Stimulated activated CD4-positive, alpha-beta T cell treated with anti-CD3 and anti-CD28 coated beads, Interleukin-1b, Interleukin-23, amount 100 ng/mL, for 4 hours (primary cell): Measurements from ENCODE around the gene KCNH8.

Source experiments
- DNase-seq, 2 donors: peaks; one replicate each; pipeline ENCODE4 v3.0.0-alpha.2; 2020; ENCODE audit warnings: low read depth in 2 of 2

Gene KCNH8

DNA sequence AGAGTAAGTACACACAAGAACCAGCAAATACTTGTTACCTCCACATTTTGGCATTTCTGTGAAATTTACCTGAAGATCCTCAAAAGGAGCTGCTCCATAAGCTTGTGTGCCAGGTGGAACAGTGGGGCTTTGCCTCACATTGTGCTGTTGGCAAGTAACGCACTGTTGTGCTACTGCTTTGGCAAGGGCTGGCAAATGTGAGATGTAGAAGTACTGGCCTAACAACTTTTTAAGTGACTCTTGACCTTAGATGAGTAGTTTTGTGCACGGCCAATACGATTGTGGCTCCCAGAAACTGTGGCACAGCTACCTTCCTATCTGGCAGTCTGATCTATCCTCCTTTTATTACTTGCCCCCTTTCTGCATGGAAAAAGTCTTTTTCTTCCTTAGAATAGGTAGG lies 337.0 kb downstream of the KCNH8 start:
- DNase-seq = no peak

DNA sequence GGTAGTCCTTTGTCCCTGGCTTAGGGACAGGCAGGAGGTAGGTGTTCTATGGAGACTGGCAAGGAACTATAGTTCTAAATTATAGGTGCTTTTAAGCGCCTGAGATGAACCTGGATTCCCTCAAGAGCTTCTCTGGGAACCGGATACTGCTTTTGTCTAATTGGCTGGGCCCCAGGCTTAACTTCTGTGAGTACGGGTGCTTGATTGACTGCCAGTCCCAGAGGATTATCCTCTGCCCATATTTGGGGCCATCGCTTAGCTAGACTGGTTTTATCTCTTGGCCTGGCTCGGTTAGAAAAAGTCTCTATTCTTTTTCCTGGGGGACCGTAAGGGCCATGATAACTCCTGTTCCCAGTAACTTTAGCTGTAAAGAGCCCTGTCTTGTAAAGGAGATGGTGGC lies 339.1 kb downstream of the KCNH8 start:
- no peak for DNase-seq

DNA sequence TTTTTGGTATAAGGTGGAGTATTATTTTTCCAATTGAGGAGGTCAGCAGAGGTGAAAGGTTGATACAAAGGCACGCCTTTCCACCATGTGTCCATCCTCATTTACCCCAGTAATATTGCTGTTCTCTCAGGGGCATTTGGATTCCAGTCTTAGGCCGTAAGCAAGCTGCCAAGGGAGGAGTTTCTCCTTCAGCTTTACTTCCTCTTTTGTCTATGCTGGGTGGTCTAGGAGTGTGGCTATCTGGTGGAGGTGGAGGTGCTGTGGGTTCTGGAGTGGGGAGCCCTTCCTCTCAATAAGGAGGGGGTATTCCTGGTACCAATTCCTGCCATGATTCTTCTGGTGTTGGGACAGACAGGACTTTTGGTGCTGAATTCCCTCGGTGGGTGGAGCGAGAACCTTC lies 340.6 kb downstream of the KCNH8 start:
- no peak for DNase-seq

- no peak for DNase-seq
Observed at GRCh38 chr3:19489936-19490335, 341.6 kb downstream of the KCNH8 start.

- no peak for DNase-seq
Observed at GRCh38 chr3:19506171-19506570, 357.9 kb downstream of the KCNH8 start.

- no peak for DNase-seq
Observed at GRCh38 chr3:19522305-19522704, 374.0 kb downstream of the KCNH8 start.

DNA sequence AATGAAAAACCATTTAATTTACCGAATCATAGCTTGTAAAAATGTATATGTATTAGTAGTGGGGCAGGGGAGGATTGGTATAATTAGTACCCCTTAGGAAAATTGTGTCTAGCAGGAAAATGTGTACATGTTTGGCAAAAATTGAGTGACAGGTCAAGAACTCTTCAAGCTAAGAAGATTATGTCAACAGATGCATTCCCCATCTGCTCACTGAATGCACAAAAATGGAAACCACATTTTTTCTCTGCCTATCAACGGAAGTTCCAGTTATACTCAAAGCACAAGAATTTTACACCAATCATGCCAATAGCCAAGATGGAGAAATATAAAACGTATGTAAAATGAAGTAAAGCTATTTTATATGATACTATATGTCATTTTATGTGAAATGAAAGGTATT lies 377.8 kb downstream of the KCNH8 start:
- DNase-seq = no peak

GRCh38 chr3:19527746-19528145 lies 379.4 kb downstream of the KCNH8 start:
- no peak for DNase-seq

DNA sequence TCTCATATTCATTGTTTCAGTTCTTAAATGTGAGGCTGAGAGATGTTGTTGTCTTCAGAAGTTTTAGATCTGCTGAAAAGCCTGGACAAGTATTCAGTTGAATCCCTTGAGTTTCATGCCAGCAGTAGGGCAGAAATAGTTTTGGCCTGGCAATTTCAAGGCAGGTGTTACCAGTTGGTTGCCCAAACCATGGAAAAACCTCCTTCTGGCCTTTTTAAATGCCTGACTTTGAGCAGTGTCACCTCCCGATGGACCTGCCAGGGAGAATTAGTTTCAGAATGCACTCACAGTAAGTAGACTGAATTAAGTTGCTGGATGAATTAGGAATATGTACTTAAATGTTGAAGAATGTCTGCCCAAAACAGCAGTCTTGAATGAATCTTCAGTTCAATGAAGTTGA lies 383.1 kb downstream of the KCNH8 start:
- DNase-seq = no peak

DNA sequence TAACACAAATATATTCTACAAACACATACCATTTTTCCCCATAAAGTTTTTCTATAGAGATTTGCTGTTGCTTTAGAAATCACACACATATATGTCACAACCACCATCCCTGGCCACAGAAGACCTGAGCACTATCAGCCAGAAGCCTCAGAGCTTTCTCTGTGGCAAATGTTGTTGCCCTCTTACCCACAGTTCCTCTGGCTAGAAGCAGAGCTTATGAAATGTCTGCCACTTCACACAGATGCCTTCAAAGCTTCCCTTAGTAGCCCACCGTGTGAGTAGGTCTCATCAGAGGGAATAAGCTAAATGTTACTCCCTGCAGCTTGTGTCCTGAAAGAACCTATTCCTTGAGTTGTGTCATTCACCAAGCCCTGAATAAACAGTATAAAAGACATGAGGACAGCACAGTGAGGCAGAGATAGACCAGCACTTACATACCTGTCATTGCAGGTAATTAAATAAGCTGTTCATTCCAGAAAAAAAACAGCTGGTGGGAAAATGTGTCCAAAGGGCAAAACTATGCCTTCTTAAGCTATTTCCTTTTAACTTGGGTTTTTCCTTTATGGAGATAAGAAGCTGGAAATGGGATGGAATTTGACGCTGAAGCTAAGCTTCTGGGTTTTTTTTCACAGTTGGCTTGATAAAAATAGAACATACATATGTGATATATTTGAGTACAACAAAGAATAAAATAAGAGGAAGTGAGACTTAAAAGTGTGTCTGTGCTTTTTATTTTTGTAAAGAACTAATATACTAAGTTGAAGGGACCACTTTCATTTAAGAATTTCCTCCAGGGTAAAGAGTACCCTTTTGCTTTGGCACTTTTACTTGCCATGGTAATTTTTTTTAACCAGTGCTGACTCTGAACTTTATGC lies 391.4 kb downstream of the KCNH8 start:
- no peak for DNase-seq

- no peak for DNase-seq
Observed at GRCh38 chr3:19540464-19540863, 392.2 kb downstream of the KCNH8 start.

DNA sequence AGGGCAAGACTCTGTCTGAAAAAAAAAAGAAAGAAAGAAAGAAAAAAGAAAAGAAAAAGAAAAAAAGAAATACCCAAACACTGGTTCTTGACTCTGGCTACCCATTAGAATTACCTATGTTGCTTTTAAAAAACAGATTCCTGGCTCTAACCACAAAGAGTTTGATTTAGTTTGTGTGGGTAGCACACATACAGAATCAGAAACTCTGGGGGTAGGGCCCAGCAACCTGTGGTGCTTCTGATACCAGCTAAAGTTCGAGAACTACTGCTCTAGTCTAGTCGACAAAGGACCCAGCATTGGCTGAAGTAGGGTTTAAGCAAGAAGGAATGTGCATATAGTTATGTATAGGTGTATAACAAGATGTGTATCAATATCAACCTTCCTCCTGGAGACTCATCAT lies 393.0 kb downstream of the KCNH8 start:
- DNase-seq = no peak

DNA sequence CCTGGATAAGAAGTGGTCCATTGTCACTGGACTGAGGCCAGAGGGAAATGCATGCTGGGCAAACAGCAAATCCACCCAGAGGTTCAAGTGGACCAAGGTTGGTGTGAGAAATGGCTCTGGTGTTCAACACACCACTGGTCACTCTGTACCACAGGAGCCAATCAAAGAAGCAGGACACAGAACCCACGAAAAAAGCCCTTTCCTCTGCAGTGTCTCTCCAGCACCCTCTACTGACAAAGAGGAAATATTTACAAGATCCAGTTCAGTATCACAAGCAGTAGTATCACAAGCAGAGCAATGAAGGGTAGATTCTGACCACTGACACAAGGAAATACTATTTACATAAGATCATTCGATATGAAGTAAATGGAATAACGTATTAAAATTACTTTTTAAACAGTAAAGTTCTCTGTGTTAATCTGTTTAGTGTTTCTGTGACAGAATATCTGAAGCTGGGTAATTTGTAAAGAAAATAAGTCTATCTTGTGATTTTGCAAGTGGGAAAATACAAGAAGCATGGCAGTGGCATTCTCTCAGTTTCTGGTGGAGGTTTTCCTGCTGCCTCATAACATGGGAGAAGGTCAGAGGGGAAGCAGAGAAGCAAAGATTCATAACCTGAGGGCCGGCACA lies 395.0 kb downstream of the KCNH8 start:
- DNase-seq = no peak

DNA sequence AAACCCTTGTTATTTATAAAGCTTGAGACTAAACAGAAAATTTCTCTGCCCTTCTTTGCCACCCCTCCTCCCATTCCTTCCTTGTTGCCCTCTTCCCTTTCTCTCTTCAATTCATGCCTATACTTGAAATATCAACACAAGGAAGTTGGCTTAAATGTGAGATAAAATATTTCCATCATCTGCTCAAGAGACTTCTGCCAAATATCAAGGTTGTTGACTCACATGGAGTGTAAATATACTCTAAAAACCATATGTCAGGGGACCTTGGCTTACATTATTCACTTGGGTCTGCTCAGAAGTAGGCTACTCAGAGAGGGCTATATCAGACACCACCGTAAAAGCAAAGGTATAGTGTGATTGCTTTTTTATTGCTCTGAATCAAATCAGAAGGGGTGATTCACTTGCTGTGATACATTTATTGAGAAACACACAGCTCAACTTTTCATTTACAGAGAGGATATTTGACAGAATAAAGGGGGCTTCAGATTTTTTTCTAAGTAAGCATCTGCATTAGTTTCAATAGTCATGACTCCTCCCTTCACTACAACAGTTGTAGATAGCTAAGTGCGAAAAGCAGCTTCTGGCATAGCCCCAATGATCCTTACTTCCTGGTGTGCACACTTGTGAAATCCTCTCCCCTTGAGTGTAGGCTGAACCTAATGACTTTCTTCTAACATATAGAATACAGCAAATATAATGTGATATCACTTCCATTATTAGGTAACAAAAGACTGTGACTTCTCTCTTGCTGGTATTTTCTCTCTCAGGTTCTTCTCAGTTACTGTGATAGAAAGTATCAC lies 399.6 kb downstream of the KCNH8 start:
- no peak for DNase-seq

DNA sequence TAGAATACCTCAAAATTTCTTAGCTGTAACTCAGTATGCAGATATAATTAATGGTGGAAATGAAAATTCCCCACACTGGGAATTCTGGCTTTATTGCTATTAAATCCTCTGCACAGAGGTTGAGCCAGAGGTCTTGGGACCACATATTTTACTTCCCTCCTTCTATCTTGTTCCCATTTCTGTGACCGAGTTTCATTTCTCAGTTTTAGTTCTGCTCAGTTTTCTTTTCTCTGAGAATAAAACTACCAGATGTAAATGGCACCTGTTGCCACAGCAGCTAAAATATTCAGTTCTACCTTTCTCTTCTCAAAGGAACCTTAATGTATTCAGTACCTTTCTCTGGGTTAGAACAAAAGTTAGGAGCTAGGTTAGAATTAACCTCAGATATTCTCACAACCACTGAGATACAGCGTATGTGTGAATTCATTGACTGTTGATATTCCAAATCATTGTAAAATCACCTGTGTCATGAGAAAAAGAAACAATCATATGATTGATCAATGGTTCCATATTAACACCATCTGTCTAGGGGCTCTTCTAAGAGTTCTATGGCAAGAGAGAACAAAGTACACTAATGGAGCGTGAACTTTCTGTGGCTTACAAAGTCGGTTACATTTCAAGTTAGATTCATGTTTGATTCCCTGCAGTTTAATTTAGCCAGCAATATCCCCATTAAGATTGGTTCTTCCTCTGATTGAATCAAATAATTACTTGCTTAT lies 411.6 kb downstream of the KCNH8 start:
- DNase-seq = no peak

DNA sequence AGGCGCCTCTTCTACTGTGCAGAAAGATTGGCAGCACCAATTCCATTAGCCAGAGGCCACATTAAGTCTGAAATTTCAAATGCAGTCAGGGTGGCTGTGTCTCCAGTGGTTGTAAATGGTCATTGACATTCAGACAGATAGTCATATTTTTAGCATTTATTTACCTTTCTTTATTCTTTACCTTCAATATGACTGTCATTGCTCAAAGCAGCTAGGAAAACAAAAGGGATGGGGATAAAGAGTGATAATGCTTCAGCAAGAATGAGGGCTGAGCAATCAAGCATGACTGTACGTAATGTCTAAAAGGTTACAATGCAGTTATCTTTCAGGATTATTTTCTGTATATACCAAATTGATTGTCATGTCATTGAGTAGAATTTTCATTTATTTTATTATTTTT lies 425.3 kb downstream of the KCNH8 start:
- DNase-seq = no peak

DNA sequence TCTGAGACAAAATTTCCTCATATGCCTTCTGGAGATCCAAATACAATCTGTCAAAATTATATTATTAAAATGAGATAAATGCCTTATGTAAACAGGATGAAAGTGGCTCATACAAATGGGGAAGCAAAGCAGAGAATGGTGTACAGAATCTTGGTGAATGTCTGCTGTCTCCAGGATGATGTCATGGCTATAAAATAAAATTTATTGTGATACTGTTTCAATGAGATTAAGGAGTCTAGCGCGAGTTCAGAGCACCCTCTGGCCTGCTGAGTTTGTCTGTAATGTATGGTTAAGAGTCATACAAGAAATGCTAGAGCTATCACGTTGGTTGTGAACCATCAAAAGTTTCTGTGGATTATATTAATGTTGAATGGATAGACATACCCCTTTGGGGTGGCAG lies 426.0 kb downstream of the KCNH8 start:
- DNase-seq = no peak

GRCh38 chr3:19576343-19576742 lies 428.0 kb downstream of the KCNH8 start:
- DNase-seq = no peak
